OCI-LY7 (cell line): ENCODE results near the gene STRA8. TPM values are rescaled to one million over a fixed set of nuclear protein-coding genes. Genes with fewer than 3 reads are reported as not detected.

Source experiments
- BruUV-seq: library from RNA; stranded (reverse); fragments of 400-500 nt; replicated peaks from 2 replicates; lab custom pipeline; 2021; lab: Mats Ljungman, UMichigan
- CTCF ChIA-PET: fragments of 300-600 bp; sonication (Branson Sonifier 250); formaldehyde crosslinking; loops from one replicate; lab custom pipeline; 2022; ENCODE audit warnings: antibody characterized with exemption; ENCODE audit not compliant: unreplicated experiment; lab: Charles Lee
- POLR2A ChIA-PET: fragments of 300-600 bp; sonication (Branson Sonifier 250); formaldehyde crosslinking; loops from one replicate; lab custom pipeline; 2022; ENCODE audit warnings: antibody characterized with exemption; lab: Charles Lee
- DNase-seq: peaks from one replicate; pipeline ENCODE4 v3.0.0-alpha.2; 2015; ENCODE audit warnings: low spot score
- H2AFZ ChIP-seq: fragments of 200-600 bp; sonication (generic), shearing (Covaris generic); 2 replicates; pipeline ENCODE4 v1.6.1; 2014; ENCODE audit warnings: mild to moderate bottlenecking, antibody characterized with exemption, low read length, moderate library complexity
- H3K27ac ChIP-seq: fragments of 200-600 bp; sonication (generic); 2 replicates; pipeline ENCODE4 v1.5.1; 2014; ENCODE audit warnings: mixed run types, low read depth, mild to moderate bottlenecking, moderate library complexity, low read length, inconsistent platforms; ENCODE audit not compliant: poor library complexity, severe bottlenecking
- H3K36me3 ChIP-seq: fragments of 200-600 bp; sonication (generic); 2 replicates; pipeline ENCODE4 v1.6.1; 2014; ENCODE audit warnings: mild to moderate bottlenecking, antibody characterized with exemption, low read length, moderate library complexity, mixed read lengths; ENCODE audit not compliant: insufficient read depth
- H3K4me1 ChIP-seq: fragments of 200-600 bp; sonication (generic); 2 replicates; pipeline ENCODE4 v1.5.1; 2014; ENCODE audit warnings: mild to moderate bottlenecking, low read length; ENCODE audit not compliant: insufficient read depth, poor library complexity, severe bottlenecking
- H3K4me2 ChIP-seq: fragments of 200-600 bp; sonication (generic); 2 replicates; pipeline ENCODE4 v1.6.1; 2014; ENCODE audit warnings: mild to moderate bottlenecking, low read length
- H3K4me3 ChIP-seq: fragments of 200-600 bp; sonication (generic); 2 replicates; pipeline ENCODE4 v1.5.1; 2014; ENCODE audit warnings: mild to moderate bottlenecking, low read depth, low read length; ENCODE audit not compliant: poor library complexity, severe bottlenecking
- H3K79me2 ChIP-seq: fragments of 200-600 bp; sonication (generic); 2 replicates; pipeline ENCODE4 v1.6.1; 2016; ENCODE audit warnings: low read depth, mild to moderate bottlenecking, low read length, moderate library complexity, mixed read lengths; ENCODE audit not compliant: insufficient read depth
- H3K9me2 ChIP-seq: fragments of 200-600 bp; sonication (generic); 2 replicates; pipeline ENCODE4 v1.6.1; 2016; ENCODE audit warnings: mild to moderate bottlenecking, low read length, mixed read lengths; ENCODE audit not compliant: insufficient read depth
- H3K9me3 ChIP-seq: fragments of 200-600 bp; sonication (generic); 2 replicates; pipeline ENCODE4 v1.6.1; 2014; ENCODE audit warnings: mild to moderate bottlenecking, mixed run types, low read length, mixed read lengths
- H4K20me1 ChIP-seq: fragments of 200-600 bp; sonication (generic); 2 replicates; pipeline ENCODE4 v1.6.1; 2014; ENCODE audit warnings: mild to moderate bottlenecking, antibody characterized with exemption, low read length, moderate library complexity, mixed read lengths; ENCODE audit not compliant: insufficient read depth
- EZH2phosphoT487 ChIP-seq: fragments of 200-600 bp; sonication (generic); IDR thresholded peaks from 2 replicates; pipeline ENCODE4 v1.6.1; 2018; ENCODE audit warnings: low read depth, borderline replicate concordance, mild to moderate bottlenecking, mixed run types, antibody characterized with exemption, low read length, moderate library complexity, mixed read lengths
- intact Hi-C: fragments of 100-400 bp; cut with micrococcal nuclease; formaldehyde crosslinking; loops from one replicate; pipeline ENCODE4 v1.10.0; 2022; ENCODE audit not compliant: unreplicated experiment
- total RNA-seq, 2 experiments: library from RNA; depleted of rRNA in 1 of 2; stranded (reverse); fragments of >200 nt in 1 of 2; shearing (Covaris generic) in 1 of 2; gene quantifications; 2 replicates each; pipeline ENCODE4 v1.2.3, GENCODE V29; 2014 to 2022
- TF ChIP-seq, protein P1 (sequence below): fragments of 200-600 bp; sonication (generic); conservative IDR thresholded peaks from 2 replicates; pipeline ENCODE4 v1.5.1; 2014; ENCODE audit warnings: mild to moderate bottlenecking, antibody characterized with exemption, low read length, moderate library complexity, mixed read lengths

STRA8 gene
- total RNA-seq, 2 experiments from 2014 or later, result not detected

DNA sequence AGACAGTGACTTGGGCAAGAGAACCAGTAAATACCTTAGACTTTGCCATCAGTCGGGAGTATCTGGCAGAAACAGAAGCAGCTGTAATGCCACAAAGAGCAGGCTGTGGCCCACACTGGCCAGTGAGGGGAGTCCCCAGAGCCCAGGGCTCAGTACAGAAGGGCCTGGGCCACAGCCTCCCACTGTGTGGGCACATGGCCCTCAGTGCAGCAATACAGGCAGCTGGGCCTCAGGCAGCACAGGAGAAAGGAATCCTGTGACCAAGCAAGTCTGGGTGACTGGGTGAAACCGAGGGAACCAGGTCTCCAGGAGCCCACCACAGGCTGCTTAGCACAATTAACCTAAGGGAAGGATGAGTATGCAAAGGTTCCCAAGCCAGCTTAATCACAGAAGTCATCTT, 36.3 kb upstream of the STRA8 start:
- POLR2A ChIA-PET, result no interaction called here
- no peak for DNase-seq
- intact Hi-C loops, result no loop called here

DNA sequence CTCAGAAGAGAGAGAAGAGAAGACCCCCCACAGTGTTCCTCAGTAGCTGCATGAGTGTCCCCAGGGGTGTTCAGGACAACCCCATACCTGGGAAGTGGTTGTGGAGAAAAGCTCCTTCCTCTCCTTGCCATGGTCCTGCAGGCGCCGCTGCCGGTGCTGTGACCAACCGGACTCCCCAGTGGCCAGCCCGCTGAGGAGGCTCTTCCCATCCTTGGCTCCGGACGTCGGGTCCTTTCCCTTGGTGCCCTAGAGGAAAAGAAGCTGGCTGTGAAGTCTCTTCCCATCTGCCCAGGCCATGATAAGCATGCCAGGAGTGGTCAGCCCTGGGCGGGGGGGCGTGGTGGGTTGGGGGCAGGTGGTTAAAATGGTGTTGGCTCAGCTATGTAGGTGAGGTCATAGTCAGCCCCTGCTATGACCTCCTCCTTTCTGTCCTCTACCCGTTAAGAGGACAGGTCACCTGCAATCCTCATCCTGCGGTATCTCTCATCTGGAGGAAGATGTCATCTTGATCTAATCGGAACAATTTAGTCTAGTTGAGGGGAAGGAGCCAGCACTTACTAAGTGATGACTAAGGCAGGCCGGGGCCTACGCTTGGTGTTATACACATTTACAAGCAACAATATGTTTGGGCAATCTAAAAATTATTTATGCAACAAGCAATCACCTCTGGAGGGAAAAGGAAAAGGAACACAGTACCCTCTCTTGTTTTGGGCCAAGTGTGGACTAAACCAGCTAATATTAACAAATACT, 35.6 kb upstream of the STRA8 start:
- no peak overlapping the region for H3K4me2 ChIP-seq

More for the DNA sequence above, 36.3 kb upstream of the STRA8 start:
- CTCF ChIA-PET, result no interaction called here
- Histone ChIP-seq H3K9me2 (no peaks in the 10 kb centered on the region), H3K36me3 (peaks cover 21% of the 10 kb centered on the region), H3K79me2 (no peaks in the 10 kb centered on the region), H3K4me3 (no peak overlapping the region), H3K4me2 (no peak overlapping the region), H3K4me1 (no peaks in the 10 kb centered on the region), H3K9me3 (no peaks in the 10 kb centered on the region), H3K27ac (no peak overlapping the region), H4K20me1 (no peaks in the 10 kb centered on the region), H2AFZ (no peak overlapping the region)
- no TSS peak for BruUV-seq
- TF ChIP-seq, protein P1, sequence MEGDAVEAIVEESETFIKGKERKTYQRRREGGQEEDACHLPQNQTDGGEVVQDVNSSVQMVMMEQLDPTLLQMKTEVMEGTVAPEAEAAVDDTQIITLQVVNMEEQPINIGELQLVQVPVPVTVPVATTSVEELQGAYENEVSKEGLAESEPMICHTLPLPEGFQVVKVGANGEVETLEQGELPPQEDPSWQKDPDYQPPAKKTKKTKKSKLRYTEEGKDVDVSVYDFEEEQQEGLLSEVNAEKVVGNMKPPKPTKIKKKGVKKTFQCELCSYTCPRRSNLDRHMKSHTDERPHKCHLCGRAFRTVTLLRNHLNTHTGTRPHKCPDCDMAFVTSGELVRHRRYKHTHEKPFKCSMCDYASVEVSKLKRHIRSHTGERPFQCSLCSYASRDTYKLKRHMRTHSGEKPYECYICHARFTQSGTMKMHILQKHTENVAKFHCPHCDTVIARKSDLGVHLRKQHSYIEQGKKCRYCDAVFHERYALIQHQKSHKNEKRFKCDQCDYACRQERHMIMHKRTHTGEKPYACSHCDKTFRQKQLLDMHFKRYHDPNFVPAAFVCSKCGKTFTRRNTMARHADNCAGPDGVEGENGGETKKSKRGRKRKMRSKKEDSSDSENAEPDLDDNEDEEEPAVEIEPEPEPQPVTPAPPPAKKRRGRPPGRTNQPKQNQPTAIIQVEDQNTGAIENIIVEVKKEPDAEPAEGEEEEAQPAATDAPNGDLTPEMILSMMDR, result no peak

GRCh38 chr7:135199439-135199838, 34.2 kb upstream of the STRA8 start:
- Histone ChIP-seq H3K4me3 (no peak overlapping the region), H3K36me3 (peaks cover 15% of the 10 kb centered on the region), H2AFZ (no peak overlapping the region), H3K9me2 (no peaks in the 10 kb centered on the region), H3K4me1 (no peaks in the 10 kb centered on the region), H3K4me2 (no peak overlapping the region), H4K20me1 (no peaks in the 10 kb centered on the region), H3K27ac (no peak overlapping the region), H3K9me3 (no peaks in the 10 kb centered on the region), H3K79me2 (no peaks in the 10 kb centered on the region)
- TF ChIP-seq, protein P1, result no peak
- no peak for TF ChIP-seq EZH2phosphoT487
- ChIA-PET CTCF (no interaction called here), POLR2A (no interaction called here)
- DNase-seq, result no peak
- BruUV-seq, result no TSS peak
- intact Hi-C loops, result no loop called here

More for the DNA sequence above, 35.6 kb upstream of the STRA8 start:
- no peaks in the 10 kb centered on the region for H3K4me1 ChIP-seq
- TF ChIP-seq, protein P1, result no peak
- no peak for DNase-seq
- H3K9me3 ChIP-seq, result no peaks in the 10 kb centered on the region
- no peaks in the 10 kb centered on the region for H4K20me1 ChIP-seq
- ChIA-PET POLR2A (interaction anchor here (1.5 kb wide), 1 partner anchor 19 kb away, joined by 3 read pairs; no protein-coding TSS in a partner anchor), CTCF (no interaction called here)
- BruUV-seq, result no TSS peak
- no peak overlapping the region for H3K4me3 ChIP-seq
- H2AFZ ChIP-seq, result no peak overlapping the region
- no peaks in the 10 kb centered on the region for H3K9me2 ChIP-seq
- H3K79me2 ChIP-seq, result no peaks in the 10 kb centered on the region
- no peak overlapping the region for H3K27ac ChIP-seq
- intact Hi-C loops, result no loop called here
- peaks cover 16% of the 10 kb centered on the region for H3K36me3 ChIP-seq
